K562 (cell line): ENCODE results near the gene ZNF343.

Experiments used
- CTCF ChIP-seq, 3 experiments: IDR thresholded peaks in 2 of 3; conservative IDR thresholded peaks in 1 of 3; 2 replicates each; pipeline ENCODE4 v1.5.1; 2011 to 2012; ENCODE audit warnings: low read length in 3 of 3, mild to moderate bottlenecking in 3 of 3, control low read depth in 2 of 3, improper control_type of control experiment in 1 of 3, inconsistent platforms in 1 of 3, low read depth in 1 of 3, mixed read lengths in 1 of 3, moderate library complexity in 1 of 3; ENCODE audit not compliant: insufficient read depth in 2 of 3
- HINFP ChIP-seq: fragments of 450-650 bp; conservative IDR thresholded peaks from 2 replicates; pipeline ENCODE4 v1.6.1; 2016; ENCODE audit warnings: missing genetic modification characterization, low read depth, mild to moderate bottlenecking, control low read depth, missing compliant biosample characterization
- MYC ChIP-seq, 2 experiments: fragments of 250-450 bp in 1 of 2; sonication (Bioruptor Pico) in 1 of 2; IDR thresholded peaks; 2 replicates each; pipeline versions ENCODE4 v1.5.1 to v1.6.1; 2012 to 2021; ENCODE audit warnings: low read depth in 2 of 2, borderline replicate concordance in 1 of 2, improper control_type of control experiment in 1 of 2, low read length in 1 of 2, mild to moderate bottlenecking in 1 of 2, moderate library complexity in 1 of 2
- POLR2AphosphoS5 ChIP-seq: IDR thresholded peaks from 2 replicates; pipeline ENCODE4 v1.6.1; 2011; ENCODE audit warnings: mild to moderate bottlenecking, low read depth, low read length, moderate library complexity; ENCODE audit not compliant: control insufficient read depth, insufficient read depth
- SRSF9 ChIP-seq: fragments of 200-400 bp; formaldehyde crosslinking; IDR thresholded peaks from 2 replicates; pipeline ENCODE4 v1.6.1; 2017; ENCODE audit warnings: low read depth, low read length, borderline replicate concordance

- TF ChIP-seq SRSF9 (no peak), POLR2AphosphoS5 (no peak), HINFP (tag) (no peak), MYC (IDR thresholded peaks at IDR 0.05; ENCODE audit: low read depth, low read length) (no peak), MYC (CRISPR knock-in tag; IDR thresholded peaks at IDR 0.05; ENCODE audit: borderline replicate concordance, low read depth) (no peak), CTCF (IDR thresholded peaks at IDR 0.05 in 2 of 3, conservative IDR thresholded peaks at IDR 0.05 in 1 of 3; ENCODE audit: insufficient read depth in 2 of 3, low read depth in 1 of 3, low read length in 3 of 3) (no peak)
Observed at GRCh38 chr20:2473516-2473915, 35.2 kb downstream of the ZNF343 start.
